ENCODE results near the gene TRHDE. TPM values are rescaled to one million over a fixed set of nuclear protein-coding genes. Genes with fewer than 3 reads are reported as not detected.

Gene TRHDE
- total RNA-seq, 1 experiment from 2014 or later: not detected

GRCh38 chr12:72330301-72330700, 58.1 kb downstream of the TRHDE start:
- TF ChIP-seq CTCF (IDR thresholded peaks at IDR 0.05; ENCODE audit: insufficient read depth in 1 of 2, low read depth in 1 of 2, low read length in 1 of 2, severe bottlenecking in 1 of 2, unreplicated experiment in 1 of 2): no peak
- Histone ChIP-seq H3K36me3 (ENCODE audit: control insufficient read depth, insufficient read depth, low read length) (no peaks in the 10 kb centered on the region), H3K4me3 (ENCODE audit: low read depth, low read length) (no peak overlapping the region), H3K9me3 (no peaks in the 10 kb centered on the region), H3K27me3 (replicated peaks; ENCODE audit: control insufficient read depth, insufficient read depth, low read length) (no peaks in the 10 kb centered on the region), H3K4me1 (no peaks in the 10 kb centered on the region)
- DNase-seq: no peak
- BruUV-seq (replicated peaks): no TSS peak
- intact Hi-C loops (cut with micrococcal nuclease; ENCODE audit: unreplicated experiment): no loop called here
- Mint-ChIP-seq H3K9me3 (ENCODE audit: unreplicated experiment) (no peaks in the 10 kb centered on the region), H3K27me3 (ENCODE audit: insufficient read depth, unreplicated experiment) (peaks cover 9% of the 10 kb centered on the region), H3K4me3 (ENCODE audit: unreplicated experiment) (no peak overlapping the region), H3K4me1 (ENCODE audit: low read depth, unreplicated experiment) (no peaks in the 10 kb centered on the region), H3K36me3 (ENCODE audit: insufficient read depth, unreplicated experiment) (no peaks in the 10 kb centered on the region), H3K27ac (ENCODE audit: unreplicated experiment) (no peak overlapping the region)
- ChIA-PET CTCF (no interaction called here), POLR2A (interaction anchor here (0.7 kb wide), 1 partner anchor 11 kb away, joined by 9 read pairs; no protein-coding TSS in a partner anchor)

GRCh38 chr12:72330784-72331183, 58.6 kb downstream of the TRHDE start:
- H3K27ac Mint-ChIP-seq (ENCODE audit: unreplicated experiment): no peak overlapping the region
- H3K9me3 ChIP-seq: no peaks in the 10 kb centered on the region
- CTCF ChIA-PET: no interaction called here
- no peaks in the 10 kb centered on the region for H3K27me3 ChIP-seq (replicated peaks; ENCODE audit: control insufficient read depth, insufficient read depth, low read length)
- no peaks in the 10 kb centered on the region for H3K36me3 Mint-ChIP-seq (ENCODE audit: insufficient read depth, unreplicated experiment)
- H3K4me3 ChIP-seq (ENCODE audit: low read depth, low read length): no peak overlapping the region
- H3K4me3 Mint-ChIP-seq (ENCODE audit: unreplicated experiment): no peak overlapping the region
- intact Hi-C loops (cut with micrococcal nuclease; ENCODE audit: unreplicated experiment): no loop called here
- H3K36me3 ChIP-seq (ENCODE audit: control insufficient read depth, insufficient read depth, low read length): no peaks in the 10 kb centered on the region
- no peak for TF ChIP-seq CTCF (IDR thresholded peaks at IDR 0.05; ENCODE audit: insufficient read depth in 1 of 2, low read depth in 1 of 2, low read length in 1 of 2, severe bottlenecking in 1 of 2, unreplicated experiment in 1 of 2)
- DNase-seq: no peak
- H3K4me1 Mint-ChIP-seq (ENCODE audit: low read depth, unreplicated experiment): no peaks in the 10 kb centered on the region
- POLR2A ChIA-PET: no interaction called here
- BruUV-seq (replicated peaks): no TSS peak
- H3K9me3 Mint-ChIP-seq (ENCODE audit: unreplicated experiment): no peaks in the 10 kb centered on the region
- H3K4me1 ChIP-seq: no peaks in the 10 kb centered on the region
- H3K27me3 Mint-ChIP-seq (ENCODE audit: insufficient read depth, unreplicated experiment): peaks cover 9% of the 10 kb centered on the region

- ChIA-PET CTCF (no interaction called here), POLR2A (no interaction called here)
- no peak overlapping the region for H3K4me3 Mint-ChIP-seq (ENCODE audit: unreplicated experiment)
- H3K27me3 ChIP-seq (replicated peaks; ENCODE audit: control insufficient read depth, insufficient read depth, low read length): no peaks in the 10 kb centered on the region
- H3K36me3 Mint-ChIP-seq (ENCODE audit: insufficient read depth, unreplicated experiment): no peaks in the 10 kb centered on the region
- H3K9me3 ChIP-seq: no peaks in the 10 kb centered on the region
- no peaks in the 10 kb centered on the region for H3K36me3 ChIP-seq (ENCODE audit: control insufficient read depth, insufficient read depth, low read length)
- H3K9me3 Mint-ChIP-seq (ENCODE audit: unreplicated experiment): no peaks in the 10 kb centered on the region
- peaks cover 20% of the 10 kb centered on the region for H3K27me3 Mint-ChIP-seq (ENCODE audit: insufficient read depth, unreplicated experiment)
- no peak for TF ChIP-seq CTCF (IDR thresholded peaks at IDR 0.05; ENCODE audit: insufficient read depth in 1 of 2, low read depth in 1 of 2, low read length in 1 of 2, severe bottlenecking in 1 of 2, unreplicated experiment in 1 of 2)
- BruUV-seq (replicated peaks): no TSS peak
- H3K4me1 ChIP-seq: no peaks in the 10 kb centered on the region
- H3K27ac Mint-ChIP-seq (ENCODE audit: unreplicated experiment): no peak overlapping the region
- no peaks in the 10 kb centered on the region for H3K4me1 Mint-ChIP-seq (ENCODE audit: low read depth, unreplicated experiment)
- no peak for DNase-seq
- intact Hi-C loops (cut with micrococcal nuclease; ENCODE audit: unreplicated experiment): no loop called here
- H3K4me3 ChIP-seq (ENCODE audit: low read depth, low read length): no peak overlapping the region
These were observed 65.2 kb downstream of the TRHDE start for GRCh38 chr12:72337382-72337781.

All from Caco-2 (cell line).